Parathyroid adenoma (tissue), 2 donors: ENCODE measurements around the gene MYO3B.
A peak's percentile ranks its signal among the peaks of the same experiment; 100 is the strongest.

ENCODE experiments used
- H2AFZ ChIP-seq: fragments of 300-600 bp; sonication (generic); one replicate; pipeline ENCODE4 v1.7.0; 2017; ENCODE audit warnings: antibody characterized with exemption, mild to moderate bottlenecking
- H3K27ac ChIP-seq: fragments of 300-600 bp; sonication (generic); one replicate; pipeline ENCODE4 v1.7.0; 2017
- H3K27me3 ChIP-seq: fragments of 300-600 bp; sonication (generic); one replicate; pipeline ENCODE4 v1.7.0; 2017; ENCODE audit warnings: low read length; ENCODE audit not compliant: control insufficient read depth, insufficient read depth
- H3K36me3 ChIP-seq: fragments of 300-600 bp; sonication (generic); one replicate; pipeline ENCODE4 v1.7.0; 2017; ENCODE audit warnings: low read length; ENCODE audit not compliant: control insufficient read depth, insufficient read depth
- H3K4me1 ChIP-seq: fragments of 300-600 bp; sonication (generic); one replicate; pipeline ENCODE4 v1.7.0; 2017; ENCODE audit warnings: control low read depth
- H3K4me2 ChIP-seq: fragments of 300-600 bp; sonication (generic); one replicate; pipeline ENCODE4 v1.7.0; 2017; ENCODE audit warnings: low read length
- H3K4me3 ChIP-seq: fragments of 300-600 bp; sonication (generic); one replicate; pipeline ENCODE4 v1.7.0; 2017; ENCODE audit warnings: low read depth, low read length
- H3K79me2 ChIP-seq: fragments of 300-600 bp; sonication (generic); one replicate; pipeline ENCODE4 v1.7.0; 2017; ENCODE audit warnings: control low read depth
- H3K9ac ChIP-seq: fragments of 300-600 bp; sonication (generic); one replicate; pipeline ENCODE4 v1.7.0; 2017; ENCODE audit warnings: mild to moderate bottlenecking
- H3K9me3 ChIP-seq: fragments of 300-600 bp; sonication (generic); one replicate; pipeline ENCODE4 v1.7.0; 2017; ENCODE audit warnings: low read length; ENCODE audit not compliant: control insufficient read depth
- TF ChIP-seq, protein P1 (sequence below): fragments of 300-600 bp; sonication (generic); IDR thresholded peaks from one replicate; pipeline ENCODE4 v1.7.0; 2017; ENCODE audit warnings: antibody characterized with exemption, mild to moderate bottlenecking
- donor health status: primary hyperparathyroidism.

MYO3B gene

DNA sequence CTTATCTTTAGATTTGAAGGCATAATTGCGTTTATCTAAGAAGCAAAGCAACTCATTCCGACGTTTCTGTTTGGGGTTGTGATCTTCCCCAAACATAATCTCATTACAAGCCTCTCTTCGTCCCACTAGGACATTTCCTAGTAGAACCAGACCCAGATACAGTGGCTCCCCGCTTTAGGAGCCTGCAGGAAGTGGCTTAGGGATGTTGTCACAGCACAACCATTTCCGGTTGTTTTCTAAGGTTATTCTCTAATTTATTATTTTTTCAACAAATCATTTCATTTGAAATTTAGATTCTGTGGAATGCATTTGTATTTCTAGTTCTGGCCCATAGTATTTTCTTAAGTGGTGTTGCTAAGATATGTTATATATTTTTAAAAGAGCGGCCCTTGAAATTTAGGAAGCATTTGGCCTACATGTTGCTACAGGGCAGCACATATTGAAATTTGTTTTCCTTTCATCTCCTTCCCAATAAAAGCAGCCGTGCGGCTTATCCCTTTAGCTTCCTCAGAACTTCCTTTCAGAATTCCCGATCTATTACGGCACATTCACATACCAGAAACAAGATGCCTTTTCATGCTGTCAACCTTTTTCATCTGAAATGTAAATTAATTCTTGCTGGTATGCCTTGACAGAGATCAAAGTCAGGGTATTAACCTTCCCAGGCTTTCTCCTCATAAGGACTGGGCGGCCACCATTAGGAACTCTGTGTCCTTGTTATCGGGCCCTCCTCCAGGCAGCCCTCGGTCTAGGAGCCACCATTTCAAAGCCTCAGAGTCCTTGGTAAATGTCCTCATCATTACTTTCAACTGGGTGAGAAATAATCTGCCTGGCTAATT is 326.2 kb downstream of the MYO3B start:
- H3K27me3 ChIP-seq: no peaks in the 10 kb centered on the region
- H3K27ac ChIP-seq: no peak overlapping the region
- TF ChIP-seq, protein P1, sequence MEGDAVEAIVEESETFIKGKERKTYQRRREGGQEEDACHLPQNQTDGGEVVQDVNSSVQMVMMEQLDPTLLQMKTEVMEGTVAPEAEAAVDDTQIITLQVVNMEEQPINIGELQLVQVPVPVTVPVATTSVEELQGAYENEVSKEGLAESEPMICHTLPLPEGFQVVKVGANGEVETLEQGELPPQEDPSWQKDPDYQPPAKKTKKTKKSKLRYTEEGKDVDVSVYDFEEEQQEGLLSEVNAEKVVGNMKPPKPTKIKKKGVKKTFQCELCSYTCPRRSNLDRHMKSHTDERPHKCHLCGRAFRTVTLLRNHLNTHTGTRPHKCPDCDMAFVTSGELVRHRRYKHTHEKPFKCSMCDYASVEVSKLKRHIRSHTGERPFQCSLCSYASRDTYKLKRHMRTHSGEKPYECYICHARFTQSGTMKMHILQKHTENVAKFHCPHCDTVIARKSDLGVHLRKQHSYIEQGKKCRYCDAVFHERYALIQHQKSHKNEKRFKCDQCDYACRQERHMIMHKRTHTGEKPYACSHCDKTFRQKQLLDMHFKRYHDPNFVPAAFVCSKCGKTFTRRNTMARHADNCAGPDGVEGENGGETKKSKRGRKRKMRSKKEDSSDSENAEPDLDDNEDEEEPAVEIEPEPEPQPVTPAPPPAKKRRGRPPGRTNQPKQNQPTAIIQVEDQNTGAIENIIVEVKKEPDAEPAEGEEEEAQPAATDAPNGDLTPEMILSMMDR: no peak
- H3K79me2 ChIP-seq: no peaks in the 10 kb centered on the region
- H2AFZ ChIP-seq: no peak overlapping the region
- H3K9ac ChIP-seq: no peak overlapping the region
- no peaks in the 10 kb centered on the region for H3K36me3 ChIP-seq
- no peak overlapping the region for H3K4me3 ChIP-seq
- H3K9me3 ChIP-seq: no peaks in the 10 kb centered on the region
- no peak overlapping the region for H3K4me2 ChIP-seq
- H3K4me1 ChIP-seq: peaks cover 5% of the 10 kb centered on the region

DNA sequence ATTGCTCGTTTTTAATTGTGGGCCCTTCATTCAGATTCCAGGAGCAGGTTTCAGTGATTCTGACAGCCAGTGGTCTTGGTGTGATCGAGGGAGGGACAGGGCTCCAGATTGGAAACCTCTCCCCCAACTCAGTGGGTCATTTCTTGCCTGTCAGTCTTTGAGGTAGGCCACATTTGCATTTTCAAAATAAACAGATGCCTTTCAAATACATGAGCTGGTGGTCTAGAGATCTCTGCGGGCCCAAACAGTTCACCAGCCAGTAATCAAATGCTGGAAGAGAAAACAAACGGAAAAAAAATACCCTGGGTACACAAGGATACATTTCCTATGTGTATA is 326.8 kb downstream of the MYO3B start:
- peaks cover 5% of the 10 kb centered on the region for H3K4me1 ChIP-seq
- H3K79me2 ChIP-seq: no peaks in the 10 kb centered on the region
- no peak overlapping the region for H3K4me3 ChIP-seq
- no peak overlapping the region for H3K4me2 ChIP-seq
- TF ChIP-seq, protein P1: no peak
- H3K27me3 ChIP-seq: no peaks in the 10 kb centered on the region
- no peaks in the 10 kb centered on the region for H3K36me3 ChIP-seq
- H2AFZ ChIP-seq: no peak overlapping the region
- no peak overlapping the region for H3K9ac ChIP-seq
- H3K9me3 ChIP-seq: no peaks in the 10 kb centered on the region
- no peak overlapping the region for H3K27ac ChIP-seq

DNA sequence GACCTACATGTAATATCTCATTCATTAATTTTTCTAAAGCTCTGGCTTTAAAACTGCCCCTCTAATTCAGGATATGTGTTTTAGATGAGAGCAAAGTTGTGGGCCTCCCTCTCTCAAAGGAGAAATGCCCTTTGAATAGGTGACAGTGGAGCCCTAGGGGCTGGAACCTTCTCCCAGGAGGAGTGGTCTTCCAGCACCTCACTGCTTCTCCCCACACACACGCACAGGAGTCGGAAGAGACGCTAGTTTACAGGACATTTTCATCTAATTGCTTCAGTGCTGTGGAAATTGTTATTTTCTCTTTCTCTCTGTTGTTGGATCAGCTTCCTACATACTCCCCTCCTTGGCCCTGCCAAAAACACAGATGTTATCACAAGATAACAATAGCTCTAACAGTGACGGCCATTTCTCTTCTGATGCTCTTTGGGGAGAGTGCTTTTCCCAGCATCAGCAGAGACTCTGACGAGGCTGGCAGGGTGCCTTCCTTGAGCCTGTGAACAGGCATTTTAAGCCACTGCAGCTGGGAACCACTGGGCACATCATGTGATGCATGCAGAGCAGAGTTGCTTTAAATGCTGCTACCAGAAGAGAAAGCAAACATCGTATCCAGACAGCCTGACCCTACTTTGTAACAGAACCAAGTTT is 327.8 kb downstream of the MYO3B start:
- Histone ChIP-seq H3K27ac (no peak overlapping the region), H3K4me2 (no peak overlapping the region), H3K4me1 (peaks cover 5% of the 10 kb centered on the region), H2AFZ (peak overlapping the region; percentile 43), H3K9ac (no peak overlapping the region), H3K9me3 (no peaks in the 10 kb centered on the region), H3K4me3 (no peak overlapping the region), H3K27me3 (no peaks in the 10 kb centered on the region), H3K36me3 (no peaks in the 10 kb centered on the region), H3K79me2 (no peaks in the 10 kb centered on the region)
- TF ChIP-seq, protein P1: no peak

DNA sequence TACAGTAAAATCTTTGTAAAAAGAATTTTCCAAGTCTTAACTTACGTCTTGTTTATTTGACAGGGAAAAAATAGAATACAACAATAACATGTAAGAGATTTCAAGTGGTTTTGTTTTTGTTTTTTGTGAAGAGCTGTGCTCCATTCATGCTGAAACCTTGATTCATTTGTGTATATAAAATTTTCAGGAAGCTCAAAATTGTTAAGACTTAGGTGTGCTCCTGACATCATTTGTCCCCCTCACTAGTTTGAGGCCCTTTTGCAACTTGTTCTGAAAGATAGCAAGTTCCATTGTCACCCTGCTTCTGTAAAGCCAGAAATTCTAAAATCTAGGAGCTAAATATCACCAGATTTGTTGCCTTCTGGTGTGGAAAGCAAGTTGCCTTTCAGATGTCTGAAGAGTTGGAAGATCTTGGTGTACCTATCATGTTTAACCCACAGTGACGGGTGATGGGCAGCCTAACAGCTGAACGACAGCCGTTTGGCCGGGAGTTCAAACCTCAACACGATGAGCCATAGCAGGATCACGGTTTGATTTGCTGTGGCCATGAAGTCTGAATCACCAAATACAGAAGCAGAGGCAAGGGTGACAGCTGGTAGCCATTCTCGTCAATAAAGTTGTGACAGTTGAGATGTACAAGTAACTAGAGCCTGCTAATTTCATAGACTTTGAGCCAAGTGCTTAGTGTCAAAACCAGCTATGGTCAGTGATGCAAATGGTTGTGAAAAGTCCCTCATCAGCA is 331.7 kb downstream of the MYO3B start:
- no peak overlapping the region for H3K9ac ChIP-seq
- peaks cover 5% of the 10 kb centered on the region for H3K4me1 ChIP-seq
- no peaks in the 10 kb centered on the region for H3K36me3 ChIP-seq
- H3K4me2 ChIP-seq: no peak overlapping the region
- H3K9me3 ChIP-seq: no peaks in the 10 kb centered on the region
- H3K27me3 ChIP-seq: no peaks in the 10 kb centered on the region
- TF ChIP-seq, protein P1: no peak
- no peak overlapping the region for H3K27ac ChIP-seq
- H3K4me3 ChIP-seq: no peak overlapping the region
- H3K79me2 ChIP-seq: no peaks in the 10 kb centered on the region
- no peak overlapping the region for H2AFZ ChIP-seq
